Adrenal gland (tissue), 19 donors: ENCODE results near the gene TMEM161A. TPM values are rescaled to one million over a fixed set of nuclear protein-coding genes. Genes with fewer than 3 reads are reported as not detected.

Experiments
- DNase-seq, 7 donors: peaks; one replicate each; pipeline ENCODE4 v3.0.0-alpha.2; 2019 to 2020
- H3K27ac ChIP-seq, 5 donors: fragments of 200-600 bp; sonication (generic) in 4 of 5; 1 replicate in 3 of 5; 2 replicates in 2 of 5; pipeline versions ENCODE4 v1.5.1 to v1.8.0; 2016 to 2020; ENCODE audit warnings: mild to moderate bottlenecking in 1 of 5
- H3K27me3 ChIP-seq: fragments of 200-600 bp; 2 replicates; pipeline ENCODE4 v1.8.0; 2021
- H3K36me3 ChIP-seq, 2 donors: fragments of 200-600 bp; replicated peaks in 1 of 2; 1 replicate in 1 of 2; 2 replicates in 1 of 2; pipeline versions ENCODE4 v1.5.1 to v1.8.0; 2018 to 2022
- H3K4me1 ChIP-seq, 2 donors: fragments of 200-600 bp; replicated peaks in 1 of 2; 1 replicate in 1 of 2; 2 replicates in 1 of 2; pipeline versions ENCODE4 v1.5.1 to v1.8.0; 2018 to 2021
- H3K4me3 ChIP-seq, 4 donors: fragments of 200-600 bp; sonication (generic) in 3 of 4; one replicate each; pipeline ENCODE4 v1.5.1; 2016 to 2018
- H3K9me3 ChIP-seq, 3 donors: fragments of 200-600 bp; sonication (generic) in 1 of 3; replicated peaks in 1 of 3; 1 replicate in 2 of 3; 2 replicates in 1 of 3; pipeline versions ENCODE4 v1.5.1 to v1.8.0; 2016 to 2021
- POLR2A ChIP-seq, 2 donors: fragments of 450-650 bp; IDR thresholded peaks; one replicate each; pipeline ENCODE4 v1.6.1; 2017; ENCODE audit warnings: antibody characterized with exemption in 2 of 2, mild to moderate bottlenecking in 2 of 2, moderate library complexity in 1 of 2
- WGBS, 4 donors: extraction: QIAGEN DNeasy Blood & Tissue Kit in 2 of 4; methylation state at CpG; one replicate each; pipeline versions ENCODE4 v1.1.5 to v1.1.7; 2013 to 2017; 5-methylcytosine and 5-hydroxymethylcytosine counted together
- intact Hi-C, 2 donors: fragments of 100-400 bp; cut with DNase I; formaldehyde crosslinking; loops; one replicate each; pipeline versions ENCODE4 v1.14.1 to v1.15.0; 2022 to 2023
- long read RNA-seq, 10 donors: library from polyadenylated mRNA in 3 of 10; unstranded in 2 of 10; stranded (forward) in 1 of 10; transcript quantifications; one replicate each; pipeline ENCODE4 v2.0.0 and lab custom pipeline, GENCODE V29; 2021 to 2026
- polyA plus RNA-seq, 3 donors: library from polyadenylated mRNA; stranded (reverse); fragments of 200-250 nt in 2 of 3; fragments of 350-450 nt in 1 of 3; fragmentation: Illumina TruSeq in 1 of 3; extraction: RNeasy Lipid Tissue Mini Kit (QIAGEN cat#74804) in 1 of 3; gene quantifications; one replicate each; pipeline ENCODE4 v1.2.3, GENCODE V29; 2013 to 2014
- total RNA-seq, 9 donors: library from RNA; depleted of rRNA in 4 of 9; stranded (reverse); fragments of >200 nt in 4 of 9; fragments of 120-200 nt in 1 of 9; fragmentation: NEBNext Ultra II Directional in 1 of 9; extraction: Animal tissue kit (Norgen Biotek cat#: 25700) in 1 of 9; gene quantifications; one replicate each; pipeline versions ENCODE4 v1.1.0 to v1.2.4, GENCODE V29; 2013 to 2023
- TF ChIP-seq, protein P1 (sequence below), 6 experiments: fragments of 450-650 bp in 4 of 6; fragments of 200-600 bp in 2 of 6; sonication (generic) in 1 of 6; IDR thresholded peaks; 1 replicate in 5 of 6; 2 replicates in 1 of 6; pipeline versions ENCODE4 v1.5.1 to v1.8.0; 2016 to 2021; ENCODE audit warnings: antibody characterized with exemption in 6 of 6, mild to moderate bottlenecking in 2 of 6, moderate library complexity in 1 of 6
- donor health status: healthy with polysubstance abuse.
- donor health status: Bipolar disorder and iron deficiency.
- donor health status: DM: yes; HTN: yes; CAD: no.
- donor health status: DM: no; HTN: no; CAD: no.
- donor health status: DM: no; HTN: no; CAD: no.
- donor health status: DM: yes; HTN: yes; CAD: no.

Gene TMEM161A
- total RNA-seq, result 10 to 100 TPM; 27.0 to 83.8 (median 37.7) TPM
- 10 to 100 TPM in 2 of 3 donors, 1 to 10 TPM in 1; 5.5 to 52.8 (median 44.4) TPM for polyA plus RNA-seq
- long read RNA-seq, donor 1, transcript TMEM161A-201 (12 exons, 1,820 nt), result major isoform, 11 of 17 reads
- long read RNA-seq, donor 1, partial matches to known transcripts, result 5 of 17 reads
- long read RNA-seq, donor 1, other reads (novel, unspliced or antisense), result 0 of 17 reads
- long read RNA-seq, donor 2, transcript TMEM161A-201 (12 exons, 1,820 nt), result major isoform, 7 of 9 reads
- long read RNA-seq, donor 2, partial matches to known transcripts, result 0 of 9 reads
- long read RNA-seq, donor 2, other reads (novel, unspliced or antisense), result 0 of 9 reads
- long read RNA-seq, donor 3, partial matches to known transcripts, result 0 of 5 reads
- long read RNA-seq, donor 3, other reads (novel, unspliced or antisense), result 0 of 5 reads
- long read RNA-seq, donor 4, transcript TMEM161A-201 (12 exons, 1,820 nt), result major isoform, 33 of 51 reads
- long read RNA-seq, donor 4, partial matches to known transcripts, result 9 of 51 reads
- long read RNA-seq, donor 4, other reads (novel, unspliced or antisense), result 3 of 51 reads
- long read RNA-seq, donor 5, transcript TMEM161A-206 (12 exons, 1,654 nt), result minor isoform, 6 of 144 reads
- long read RNA-seq, donor 5, transcript TMEM161A-201 (12 exons, 1,820 nt), result major isoform, 111 of 144 reads
- long read RNA-seq, donor 5, transcript TMEM161A-205 (11 exons, 1,923 nt), result minor isoform, 7 of 144 reads
- long read RNA-seq, donor 5, partial matches to known transcripts, result 9 of 144 reads
- long read RNA-seq, donor 5, other reads (novel, unspliced or antisense), result 9 of 144 reads
- long read RNA-seq, donor 6, transcript TMEM161A-201 (12 exons, 1,820 nt), result major isoform, 9 of 17 reads
- long read RNA-seq, donor 6, partial matches to known transcripts, result 0 of 17 reads
- long read RNA-seq, donor 6, other reads (novel, unspliced or antisense), result 1 of 17 reads
- long read RNA-seq, donor 7, partial matches to known transcripts, result 0 of 7 reads
- long read RNA-seq, donor 7, other reads (novel, unspliced or antisense), result 0 of 7 reads
- long read RNA-seq, donor 8, transcript TMEM161A-201 (12 exons, 1,820 nt), result major isoform, 16 of 24 reads
- long read RNA-seq, donor 8, partial matches to known transcripts, result 6 of 24 reads
- long read RNA-seq, donor 8, other reads (novel, unspliced or antisense), result 0 of 24 reads
- long read RNA-seq, donor 9, transcript TMEM161A-201 (12 exons, 1,820 nt), result major isoform, 8 of 10 reads
- long read RNA-seq, donor 9, partial matches to known transcripts, result 0 of 10 reads
- long read RNA-seq, donor 9, other reads (novel, unspliced or antisense), result 0 of 10 reads
- long read RNA-seq, donor 10, transcript TMEM161A-201 (12 exons, 1,820 nt), result major isoform, 5 of 6 reads
- long read RNA-seq, donor 10, partial matches to known transcripts, result 0 of 6 reads
- long read RNA-seq, donor 10, other reads (novel, unspliced or antisense), result 0 of 6 reads

DNA sequence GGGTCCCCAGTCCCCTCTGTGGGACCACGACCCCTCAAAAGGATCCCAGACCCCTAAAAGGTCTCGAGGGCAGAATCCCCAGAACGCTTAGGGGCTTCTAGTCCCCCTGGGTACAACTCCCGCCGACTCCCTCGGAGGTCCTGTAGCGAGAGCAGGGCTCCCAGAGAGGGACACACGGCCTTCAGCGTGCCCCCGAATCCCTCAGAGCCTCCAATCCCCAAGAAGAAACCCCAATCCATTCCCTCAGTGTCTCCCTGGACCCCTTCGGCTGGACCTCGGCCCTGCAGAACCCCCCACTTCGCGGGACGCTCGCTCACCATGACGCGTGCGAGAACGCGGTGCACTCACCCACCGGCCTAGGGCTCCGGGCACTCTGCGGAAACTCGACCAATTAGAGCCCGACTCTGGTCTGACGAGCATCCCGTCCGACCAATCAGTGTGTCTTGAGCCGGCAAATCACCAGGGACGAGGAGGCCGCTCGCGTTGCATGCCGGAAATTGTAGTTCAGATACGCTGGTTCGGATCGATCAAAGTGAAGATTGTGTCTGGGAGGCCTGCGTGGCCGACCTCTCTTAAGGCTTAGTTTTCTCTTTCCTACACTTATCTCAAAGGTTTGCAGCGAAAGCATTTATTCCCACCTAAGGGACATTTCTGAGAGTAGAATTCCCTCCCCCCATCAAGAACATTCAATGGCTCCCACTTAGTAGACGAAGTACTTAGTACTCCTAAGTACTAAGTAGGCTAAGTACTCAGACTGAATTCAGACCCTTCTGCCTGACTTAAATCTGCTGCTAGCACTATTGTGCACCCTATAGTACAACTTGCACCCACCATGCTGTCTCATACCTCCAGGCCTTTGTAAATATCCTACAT lies at the start of gene TMEM161A:
TMEM161A (minus strand) TSS at position 370 of the 873 bp plus-strand sequence; CDS start at position 320, 50 bp downstream.
- peak within 1 kb of the TSS; percentile 39 to 70 (median 64) for H3K4me3 ChIP-seq
- H3K9me3 ChIP-seq, result no peaks in the 10 kb centered on the region
- intact Hi-C loops, result loop anchor here in 1 of 2 donors (5.0 kb wide), 1 partner anchor 81 kb away; no protein-coding TSS in a partner anchor
- H3K27ac ChIP-seq, result peak within 1 kb of the TSS in 3 of 5 donors; percentile 53 to 68 (median 55)
- peak; percentile 98 to 100 (median 99) for DNase-seq
- no peaks in the 10 kb centered on the region for H3K36me3 ChIP-seq
- peaks cover 6 to 9% of the 10 kb centered on the region in 2 donors for H3K4me1 ChIP-seq
- TF ChIP-seq POLR2A (IDR thresholded peaks at IDR 0.05), result peak; percentile 33 to 79
- TF ChIP-seq, protein P1, sequence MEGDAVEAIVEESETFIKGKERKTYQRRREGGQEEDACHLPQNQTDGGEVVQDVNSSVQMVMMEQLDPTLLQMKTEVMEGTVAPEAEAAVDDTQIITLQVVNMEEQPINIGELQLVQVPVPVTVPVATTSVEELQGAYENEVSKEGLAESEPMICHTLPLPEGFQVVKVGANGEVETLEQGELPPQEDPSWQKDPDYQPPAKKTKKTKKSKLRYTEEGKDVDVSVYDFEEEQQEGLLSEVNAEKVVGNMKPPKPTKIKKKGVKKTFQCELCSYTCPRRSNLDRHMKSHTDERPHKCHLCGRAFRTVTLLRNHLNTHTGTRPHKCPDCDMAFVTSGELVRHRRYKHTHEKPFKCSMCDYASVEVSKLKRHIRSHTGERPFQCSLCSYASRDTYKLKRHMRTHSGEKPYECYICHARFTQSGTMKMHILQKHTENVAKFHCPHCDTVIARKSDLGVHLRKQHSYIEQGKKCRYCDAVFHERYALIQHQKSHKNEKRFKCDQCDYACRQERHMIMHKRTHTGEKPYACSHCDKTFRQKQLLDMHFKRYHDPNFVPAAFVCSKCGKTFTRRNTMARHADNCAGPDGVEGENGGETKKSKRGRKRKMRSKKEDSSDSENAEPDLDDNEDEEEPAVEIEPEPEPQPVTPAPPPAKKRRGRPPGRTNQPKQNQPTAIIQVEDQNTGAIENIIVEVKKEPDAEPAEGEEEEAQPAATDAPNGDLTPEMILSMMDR (IDR thresholded peaks at IDR 0.05), result no peak
- 3 to 5% (median 3%) methylated on average over 25 to 42 of the region's 42 CpGs for WGBS, 4 donors
- no peaks in the 10 kb centered on the region for H3K27me3 ChIP-seq

DNA sequence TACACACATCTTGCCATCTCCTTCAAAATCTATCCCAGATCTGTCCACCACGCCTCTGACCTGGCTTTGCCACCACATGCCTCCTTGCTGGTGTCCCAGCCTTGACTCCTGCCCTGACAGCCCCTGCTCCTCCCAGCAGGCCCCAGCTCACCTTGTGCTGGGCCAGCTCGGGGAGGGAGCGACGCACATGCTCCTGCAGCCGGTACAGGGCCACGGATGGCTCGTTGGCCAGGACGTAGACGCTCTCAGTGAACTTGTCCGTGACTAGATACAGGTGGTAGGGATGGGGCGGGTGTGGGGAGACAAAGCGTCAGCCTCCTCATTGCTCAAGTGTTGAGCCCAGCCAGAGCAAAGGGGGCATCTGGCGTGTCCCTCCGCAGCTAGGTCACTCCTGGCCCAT lies 48.5 kb upstream of the TMEM161A start:
- H3K9me3 ChIP-seq, result no peaks in the 10 kb centered on the region
- no peaks in the 10 kb centered on the region for H3K27me3 ChIP-seq
- no peak overlapping the region for H3K4me3 ChIP-seq
- no peaks in the 10 kb centered on the region for H3K36me3 ChIP-seq
- TF ChIP-seq POLR2A (IDR thresholded peaks at IDR 0.05), result no peak
- TF ChIP-seq, protein P1 (IDR thresholded peaks at IDR 0.05), result no peak
- H3K27ac ChIP-seq, result no peak overlapping the region
- DNase-seq, result no peak
- 93 to 96% (median 93%) methylated on average over 13 to 14 of the region's 14 CpGs for WGBS, 4 donors
- intact Hi-C loops, result no loop called here
- H3K4me1 ChIP-seq, result peaks cover 6 to 22% of the 10 kb centered on the region in 2 donors

DNA sequence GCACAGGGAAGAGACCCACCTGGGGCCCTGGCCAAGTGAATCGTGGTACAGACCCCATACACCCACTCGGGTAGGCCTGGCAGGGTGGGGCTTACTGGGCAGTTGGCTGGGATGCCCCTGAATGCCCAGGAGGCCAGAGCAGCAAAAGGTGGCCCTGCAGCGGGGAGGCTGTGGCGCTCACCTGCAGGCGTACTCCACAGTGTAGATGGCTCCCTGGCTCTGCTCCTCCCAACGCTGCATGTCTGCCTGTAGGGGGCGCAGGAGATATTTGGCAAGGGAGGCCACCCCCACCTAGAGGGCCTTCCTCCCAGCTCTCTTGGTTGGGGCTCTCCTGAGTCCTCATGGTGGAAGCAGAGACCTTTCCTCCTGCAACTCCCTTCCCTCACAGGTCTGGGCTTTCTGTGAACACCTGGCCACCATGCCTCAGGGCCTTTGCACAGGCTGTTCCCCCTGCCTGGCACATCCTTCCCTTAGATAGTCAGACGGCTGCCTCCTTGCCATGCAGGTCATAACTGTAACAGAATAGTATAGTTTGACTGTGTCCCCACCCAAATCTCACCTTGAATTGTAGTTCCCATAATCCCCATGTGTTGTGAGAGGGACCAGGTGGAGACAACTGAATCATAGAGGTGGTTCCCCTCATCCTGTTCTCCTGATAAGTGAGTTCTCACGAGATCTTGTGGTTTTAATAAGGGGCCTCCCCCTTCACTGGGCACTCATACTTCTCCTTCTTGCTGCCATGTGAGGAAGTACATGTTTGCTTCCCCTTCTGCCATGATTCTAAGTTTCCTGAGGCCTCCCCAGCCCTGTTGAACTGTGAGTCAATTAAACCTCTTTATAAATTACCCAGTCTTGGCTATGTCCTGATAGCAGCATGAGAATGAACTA lies 47.8 kb upstream of the TMEM161A start:
- H3K9me3 ChIP-seq, result no peaks in the 10 kb centered on the region
- DNase-seq, result peak in 6 of 7 donors; percentile 35 to 62 (median 48)
- WGBS, 4 donors, result 62 to 75% (median 69%) methylated on average over 4 to 9 of the region's 9 CpGs
- intact Hi-C loops, result no loop called here
- peaks cover 4 to 18% of the 10 kb centered on the region in 2 donors for H3K4me1 ChIP-seq
- H3K27ac ChIP-seq, result no peak overlapping the region
- H3K4me3 ChIP-seq, result no peak overlapping the region
- TF ChIP-seq, protein P1 (IDR thresholded peaks at IDR 0.05), result peak; percentile 38 to 70 (median 54)
- no peak for TF ChIP-seq POLR2A (IDR thresholded peaks at IDR 0.05)
- H3K36me3 ChIP-seq, result no peaks in the 10 kb centered on the region
- no peaks in the 10 kb centered on the region for H3K27me3 ChIP-seq
